MM.1S (cell line): ENCODE measurements around the gene KIF16B.

Experiments used
- DNase-seq: peaks from one replicate; pipeline ENCODE4 v3.0.0-alpha.2; 2015
- H2AFZ ChIP-seq: fragments of 300-600 bp; sonication (generic); 2 replicates; pipeline ENCODE4 v1.6.0; 2016; ENCODE audit warnings: antibody characterized with exemption, low read length
- H3F3A ChIP-seq: fragments of 300-600 bp; sonication (generic); 2 replicates; pipeline ENCODE4 v1.6.1; 2016; ENCODE audit warnings: mild to moderate bottlenecking, antibody characterized with exemption, low read length, moderate library complexity, mixed read lengths; ENCODE audit not compliant: insufficient read depth
- H3K27ac ChIP-seq: fragments of 300-600 bp; sonication (generic); 2 replicates; pipeline ENCODE4 v1.5.1; 2016; ENCODE audit warnings: mild to moderate bottlenecking, low read length
- H3K27me3 ChIP-seq: fragments of 300-600 bp; sonication (generic); replicated peaks from 2 replicates; pipeline ENCODE4 v1.6.0; 2016; ENCODE audit warnings: low read length; ENCODE audit not compliant: insufficient read depth
- H3K36me3 ChIP-seq: fragments of 300-600 bp; sonication (generic); replicated peaks from 2 replicates; pipeline ENCODE4 v1.6.1; 2016; ENCODE audit warnings: mild to moderate bottlenecking, low read length, mixed read lengths; ENCODE audit not compliant: insufficient read depth
- H3K4me1 ChIP-seq: fragments of 300-600 bp; sonication (generic); 2 replicates; pipeline ENCODE4 v1.6.1; 2016; ENCODE audit warnings: low read length, mixed read lengths
- H3K4me2 ChIP-seq: fragments of 300-600 bp; sonication (generic); 2 replicates; pipeline ENCODE4 v1.6.0; 2016; ENCODE audit warnings: low read depth, low read length
- H3K4me3 ChIP-seq: fragments of 300-600 bp; sonication (generic); 2 replicates; pipeline ENCODE4 v1.5.1; 2016; ENCODE audit warnings: low read length, mixed read lengths
- H3K79me2 ChIP-seq: fragments of 300-600 bp; sonication (generic); 2 replicates; pipeline ENCODE4 v1.6.1; 2016; ENCODE audit warnings: mixed run types, low read length, mixed read lengths
- H3K9ac ChIP-seq: fragments of 300-600 bp; sonication (generic); 2 replicates; pipeline ENCODE4 v1.6.1; 2016; ENCODE audit warnings: low read length, mixed read lengths
- H3K9me2 ChIP-seq: fragments of 300-600 bp; sonication (generic); replicated peaks from 2 replicates; pipeline ENCODE4 v1.6.1; 2016; ENCODE audit warnings: mild to moderate bottlenecking, low read length, mixed read lengths; ENCODE audit not compliant: insufficient read depth
- H3K9me3 ChIP-seq: fragments of 300-600 bp; sonication (generic); replicated peaks from 2 replicates; pipeline ENCODE4 v1.6.1; 2016; ENCODE audit warnings: mild to moderate bottlenecking, low read length, mixed read lengths; ENCODE audit not compliant: insufficient read depth
- H4K20me1 ChIP-seq: fragments of 300-600 bp; sonication (generic); 2 replicates; pipeline ENCODE4 v1.6.1; 2016; ENCODE audit warnings: mild to moderate bottlenecking, low read length, moderate library complexity, mixed read lengths; ENCODE audit not compliant: insufficient read depth
- CTCF ChIP-seq: fragments of 300-600 bp; sonication (generic); IDR thresholded peaks from 2 replicates; pipeline ENCODE4 v1.5.1; 2016; ENCODE audit warnings: antibody characterized with exemption, low read length, mixed read lengths
- EZH2 ChIP-seq: fragments of 300-600 bp; sonication (generic); optimal IDR thresholded peaks from 2 replicates; pipeline ENCODE3; 2017; ENCODE audit warnings: low read depth, mild to moderate bottlenecking, antibody characterized with exemption, low read length, mixed read lengths
- EZH2phosphoT487 ChIP-seq: fragments of 300-600 bp; sonication (generic); IDR thresholded peaks from 2 replicates; pipeline ENCODE4 v1.6.1; 2018; ENCODE audit warnings: antibody characterized with exemption, low read length

The KIF16B gene

DNA sequence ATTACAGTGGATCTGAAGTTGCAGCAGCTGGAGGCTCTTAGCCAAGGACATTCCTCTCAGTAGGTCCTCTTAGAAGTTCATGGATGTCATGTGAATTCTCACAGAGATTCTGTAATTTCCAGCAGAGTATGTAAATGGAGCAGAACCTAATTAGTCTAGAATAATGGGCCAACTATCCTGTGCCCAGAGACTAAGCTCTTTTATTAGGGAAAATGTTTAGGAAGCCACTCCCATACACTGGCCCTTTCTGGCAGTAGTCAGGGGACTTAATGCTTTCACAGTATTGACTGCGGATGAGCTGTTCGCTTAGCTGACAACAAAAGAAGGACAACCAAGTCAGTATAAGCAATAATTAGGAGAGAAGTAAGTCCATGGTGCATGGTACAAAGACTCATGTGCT is 43.8 kb upstream of the KIF16B start:
- TF ChIP-seq CTCF = no peak
- TF ChIP-seq EZH2phosphoT487 = no peak
- no peak for TF ChIP-seq EZH2
- Histone ChIP-seq H3K9me3 (no peaks in the 10 kb centered on the region), H3F3A (no peaks in the 10 kb centered on the region), H3K79me2 (no peaks in the 10 kb centered on the region), H3K4me3 (no peak overlapping the region), H3K27me3 (no peaks in the 10 kb centered on the region), H3K4me1 (no peaks in the 10 kb centered on the region), H4K20me1 (no peaks in the 10 kb centered on the region), H3K9ac (no peak overlapping the region), H3K4me2 (no peak overlapping the region), H3K27ac (no peak overlapping the region), H2AFZ (no peak overlapping the region), H3K9me2 (no peaks in the 10 kb centered on the region), H3K36me3 (no peaks in the 10 kb centered on the region)
- DNase-seq = no peak

- Histone ChIP-seq H3K4me3 (no peak overlapping the region), H3K9me2 (no peaks in the 10 kb centered on the region), H3K9me3 (no peaks in the 10 kb centered on the region), H2AFZ (no peak overlapping the region), H3K27ac (no peak overlapping the region), H3K79me2 (no peaks in the 10 kb centered on the region), H3K9ac (no peak overlapping the region), H3F3A (no peaks in the 10 kb centered on the region), H3K27me3 (no peaks in the 10 kb centered on the region), H3K4me1 (no peaks in the 10 kb centered on the region), H3K36me3 (no peaks in the 10 kb centered on the region), H3K4me2 (no peak overlapping the region), H4K20me1 (no peaks in the 10 kb centered on the region)
- no peak for TF ChIP-seq EZH2
- no peak for DNase-seq
These were observed 43.1 kb upstream of the KIF16B start for GRCh38 chr20:16616317-16616716.

DNA sequence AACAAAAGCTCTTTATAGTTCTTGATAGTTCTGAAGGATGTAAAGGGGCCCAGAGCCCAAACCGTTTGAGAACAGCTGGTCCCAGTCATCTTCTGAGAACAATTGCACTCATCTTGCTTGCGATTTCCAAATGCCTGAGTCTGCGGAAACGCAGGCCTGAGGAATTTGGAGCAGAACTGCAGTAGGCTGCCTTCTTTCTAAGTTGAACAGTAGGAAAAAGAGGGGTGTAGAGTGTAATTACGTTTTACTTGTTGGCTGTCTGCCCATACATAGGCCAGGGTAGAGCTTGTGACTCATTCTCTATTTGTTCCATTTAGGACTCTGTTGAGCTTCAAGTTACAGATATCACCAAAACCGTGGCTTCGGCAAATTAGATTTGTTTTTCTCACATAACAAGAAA is 42.0 kb upstream of the KIF16B start:
- no peaks in the 10 kb centered on the region for H4K20me1 ChIP-seq
- H2AFZ ChIP-seq = no peak overlapping the region
- no peaks in the 10 kb centered on the region for H3F3A ChIP-seq
- no peaks in the 10 kb centered on the region for H3K79me2 ChIP-seq
- H3K9me2 ChIP-seq = no peaks in the 10 kb centered on the region
- H3K27me3 ChIP-seq = no peaks in the 10 kb centered on the region
- no peak overlapping the region for H3K9ac ChIP-seq
- no peaks in the 10 kb centered on the region for H3K9me3 ChIP-seq
- TF ChIP-seq EZH2phosphoT487 = no peak
- TF ChIP-seq CTCF = no peak
- TF ChIP-seq EZH2 = no peak
- no peak overlapping the region for H3K4me2 ChIP-seq
- DNase-seq = no peak
- no peak overlapping the region for H3K27ac ChIP-seq
- H3K4me1 ChIP-seq = no peaks in the 10 kb centered on the region
- no peaks in the 10 kb centered on the region for H3K36me3 ChIP-seq
- H3K4me3 ChIP-seq = no peak overlapping the region

DNA sequence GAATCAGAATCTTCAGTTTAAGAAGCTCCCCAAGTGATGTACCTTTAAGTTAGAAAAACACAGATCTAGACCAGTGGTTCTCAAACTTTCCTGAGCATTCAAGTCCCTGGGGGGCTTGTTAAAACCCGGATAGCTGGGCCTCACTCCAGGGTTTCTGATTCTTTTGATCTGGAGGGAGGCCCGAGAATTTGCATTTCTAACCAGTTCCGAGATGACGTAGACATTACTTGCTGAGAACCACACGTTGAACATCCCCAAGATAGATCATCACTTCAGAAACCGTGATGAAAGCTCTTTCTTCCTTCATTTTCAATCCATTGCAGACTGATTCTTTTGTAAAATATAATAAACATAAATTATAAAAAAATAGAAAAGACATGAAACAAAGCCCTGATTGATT is 40.7 kb upstream of the KIF16B start:
- Histone ChIP-seq H3K9me2 (no peaks in the 10 kb centered on the region), H3K9me3 (no peaks in the 10 kb centered on the region), H3K4me1 (no peaks in the 10 kb centered on the region), H3K9ac (no peak overlapping the region), H3K4me2 (no peak overlapping the region), H3K27me3 (no peaks in the 10 kb centered on the region), H3K79me2 (no peaks in the 10 kb centered on the region), H3K36me3 (no peaks in the 10 kb centered on the region), H3F3A (no peaks in the 10 kb centered on the region), H3K27ac (no peak overlapping the region), H4K20me1 (no peaks in the 10 kb centered on the region), H2AFZ (no peak overlapping the region), H3K4me3 (no peak overlapping the region)
- no peak for DNase-seq
- TF ChIP-seq CTCF (no peak), EZH2 (no peak), EZH2phosphoT487 (no peak)
